Nephron progenitor cell (in vitro differentiated cells): Measurements from ENCODE around the gene DYNC2I2.

ENCODE experiments used
- DNase-seq: peaks from one replicate; pipeline ENCODE4 v3.0.0; 2021
- H3K27ac Mint-ChIP-seq: 2 replicates; pipeline ENCODE4 v1.8.0; 2021; ENCODE audit warnings: mild to moderate bottlenecking, moderate library complexity, mixed read lengths
- H3K27me3 Mint-ChIP-seq: 2 replicates; pipeline ENCODE4 v1.8.0; 2021; ENCODE audit warnings: mild to moderate bottlenecking, low read depth, mixed read lengths; ENCODE audit not compliant: poor library complexity
- H3K36me3 Mint-ChIP-seq: 2 replicates; pipeline ENCODE4 v1.8.0; 2021; ENCODE audit warnings: low read depth, mixed read lengths
- H3K4me1 Mint-ChIP-seq: 2 replicates; pipeline ENCODE4 v1.8.0; 2021; ENCODE audit warnings: mixed read lengths
- H3K4me3 Mint-ChIP-seq: 2 replicates; pipeline ENCODE4 v1.8.0; 2021; ENCODE audit warnings: mild to moderate bottlenecking, moderate library complexity, mixed read lengths
- H3K9me3 Mint-ChIP-seq: 2 replicates; pipeline ENCODE4 v1.8.0; 2021; ENCODE audit warnings: mild to moderate bottlenecking, moderate library complexity, mixed read lengths
- TF ChIP-seq, protein P1 (sequence below): fragments of 200-600 bp; sonication (generic); IDR thresholded peaks from 2 replicates; pipeline ENCODE4 v1.5.0; 2021; ENCODE audit warnings: antibody characterized with exemption

DYNC2I2 gene

GRCh38 chr9:128635266-128636023 lies 21.2 kb downstream of the DYNC2I2 start:
- H3K4me3 Mint-ChIP-seq = no peak overlapping the region
- DNase-seq = peak; percentile 68

DNA sequence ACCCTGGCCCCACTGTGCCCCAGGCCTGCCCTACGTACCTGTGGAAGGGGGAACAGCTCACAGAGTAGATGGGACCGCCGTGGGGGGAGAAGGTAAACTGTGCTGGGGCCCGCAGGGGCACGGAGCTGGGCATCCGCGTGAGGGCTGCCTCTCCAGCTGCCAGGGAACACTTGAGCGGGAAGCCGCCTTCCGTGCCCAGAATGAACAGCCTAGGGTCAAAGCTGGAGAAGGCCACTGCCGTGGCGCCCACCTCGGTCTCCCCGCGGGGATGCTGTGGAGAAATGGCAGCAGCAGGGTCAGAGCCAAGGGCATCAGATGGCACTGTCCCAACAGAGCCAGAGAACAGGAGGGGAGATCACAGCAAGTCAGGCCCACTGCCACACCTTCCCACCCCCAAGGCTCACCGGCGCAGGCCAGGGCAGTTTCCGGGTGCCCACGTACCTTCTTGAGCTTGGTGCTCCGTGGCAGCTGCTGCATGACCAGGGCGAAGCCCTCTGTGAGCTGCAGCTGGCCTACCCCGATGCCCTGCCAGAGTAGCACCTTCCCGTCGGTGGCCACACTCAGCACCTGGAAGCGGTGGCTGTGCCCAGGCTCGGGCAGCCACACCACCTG lies 21.9 kb downstream of the DYNC2I2 start:
- Mint-ChIP-seq H3K27ac (peak overlapping the region; percentile 72), H3K4me3 (no peak overlapping the region), H3K27me3 (no peaks in the 10 kb centered on the region), H3K4me1 (peaks cover 5% of the 10 kb centered on the region), H3K9me3 (no peaks in the 10 kb centered on the region), H3K36me3 (peaks cover 47% of the 10 kb centered on the region)
- TF ChIP-seq, protein P1, sequence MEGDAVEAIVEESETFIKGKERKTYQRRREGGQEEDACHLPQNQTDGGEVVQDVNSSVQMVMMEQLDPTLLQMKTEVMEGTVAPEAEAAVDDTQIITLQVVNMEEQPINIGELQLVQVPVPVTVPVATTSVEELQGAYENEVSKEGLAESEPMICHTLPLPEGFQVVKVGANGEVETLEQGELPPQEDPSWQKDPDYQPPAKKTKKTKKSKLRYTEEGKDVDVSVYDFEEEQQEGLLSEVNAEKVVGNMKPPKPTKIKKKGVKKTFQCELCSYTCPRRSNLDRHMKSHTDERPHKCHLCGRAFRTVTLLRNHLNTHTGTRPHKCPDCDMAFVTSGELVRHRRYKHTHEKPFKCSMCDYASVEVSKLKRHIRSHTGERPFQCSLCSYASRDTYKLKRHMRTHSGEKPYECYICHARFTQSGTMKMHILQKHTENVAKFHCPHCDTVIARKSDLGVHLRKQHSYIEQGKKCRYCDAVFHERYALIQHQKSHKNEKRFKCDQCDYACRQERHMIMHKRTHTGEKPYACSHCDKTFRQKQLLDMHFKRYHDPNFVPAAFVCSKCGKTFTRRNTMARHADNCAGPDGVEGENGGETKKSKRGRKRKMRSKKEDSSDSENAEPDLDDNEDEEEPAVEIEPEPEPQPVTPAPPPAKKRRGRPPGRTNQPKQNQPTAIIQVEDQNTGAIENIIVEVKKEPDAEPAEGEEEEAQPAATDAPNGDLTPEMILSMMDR = no peak
- DNase-seq = no peak

More at GRCh38 chr9:128635266-128636023, 21.2 kb downstream of the DYNC2I2 start:
- H3K27me3 Mint-ChIP-seq = no peaks in the 10 kb centered on the region
- H3K27ac Mint-ChIP-seq = peak overlapping the region; percentile 72
- TF ChIP-seq, protein P1 = peak; percentile 60
- no peaks in the 10 kb centered on the region for H3K9me3 Mint-ChIP-seq
- H3K4me1 Mint-ChIP-seq = peaks cover 5% of the 10 kb centered on the region
- H3K36me3 Mint-ChIP-seq = peaks cover 47% of the 10 kb centered on the region

DNA sequence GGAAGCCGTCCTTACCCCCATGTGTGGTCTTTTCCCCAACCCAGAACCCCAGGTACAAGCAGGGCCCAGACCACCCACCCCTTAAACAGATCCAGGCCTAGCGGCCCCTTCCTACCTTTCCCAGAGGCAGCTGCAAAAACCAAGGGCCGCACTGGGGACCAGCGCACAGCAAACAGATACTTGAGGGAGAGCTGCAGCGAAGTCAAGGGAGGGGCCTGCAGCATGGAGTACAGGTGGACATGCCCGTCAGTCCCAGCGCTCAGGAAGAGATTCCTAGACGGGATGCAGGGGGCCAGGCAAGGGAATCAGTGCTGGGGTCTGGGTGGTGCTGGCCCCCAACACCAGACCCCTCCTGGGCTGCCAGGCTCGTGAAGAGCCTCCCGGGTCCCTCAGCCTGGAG lies 22.5 kb downstream of the DYNC2I2 start:
- H3K27me3 Mint-ChIP-seq = no peaks in the 10 kb centered on the region
- H3K9me3 Mint-ChIP-seq = no peaks in the 10 kb centered on the region
- no peak overlapping the region for H3K4me3 Mint-ChIP-seq
- H3K27ac Mint-ChIP-seq = peak overlapping the region; percentile 66
- DNase-seq = no peak
- peaks cover 11% of the 10 kb centered on the region for H3K4me1 Mint-ChIP-seq
- TF ChIP-seq, protein P1 = no peak
- H3K36me3 Mint-ChIP-seq = peaks cover 48% of the 10 kb centered on the region

DNA sequence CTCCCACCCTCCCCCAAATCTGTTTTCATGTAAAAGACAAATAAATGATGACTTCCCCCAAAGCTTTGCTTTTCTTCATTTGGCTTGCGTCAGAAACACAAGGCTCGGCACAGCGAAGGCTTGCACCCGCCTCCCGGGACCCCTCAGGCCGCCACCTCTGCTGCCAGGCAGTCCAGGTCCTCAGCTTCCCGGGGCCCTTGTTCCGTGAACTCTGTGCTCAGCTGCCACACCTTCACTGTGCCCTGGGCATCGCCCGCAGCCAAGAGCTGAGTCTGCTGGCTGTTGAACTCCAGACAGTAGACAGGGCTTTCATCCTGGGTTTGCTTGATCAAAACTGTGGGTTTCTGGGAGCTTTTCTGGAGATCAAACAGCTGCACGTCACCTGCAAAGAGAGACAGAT lies 23.0 kb downstream of the DYNC2I2 start:
- Mint-ChIP-seq H3K4me1 (peaks cover 15% of the 10 kb centered on the region), H3K9me3 (no peaks in the 10 kb centered on the region), H3K4me3 (no peak overlapping the region), H3K27me3 (no peaks in the 10 kb centered on the region), H3K27ac (peak overlapping the region; percentile 66), H3K36me3 (peaks cover 48% of the 10 kb centered on the region)
- TF ChIP-seq, protein P1 = no peak
- no peak for DNase-seq

DNA sequence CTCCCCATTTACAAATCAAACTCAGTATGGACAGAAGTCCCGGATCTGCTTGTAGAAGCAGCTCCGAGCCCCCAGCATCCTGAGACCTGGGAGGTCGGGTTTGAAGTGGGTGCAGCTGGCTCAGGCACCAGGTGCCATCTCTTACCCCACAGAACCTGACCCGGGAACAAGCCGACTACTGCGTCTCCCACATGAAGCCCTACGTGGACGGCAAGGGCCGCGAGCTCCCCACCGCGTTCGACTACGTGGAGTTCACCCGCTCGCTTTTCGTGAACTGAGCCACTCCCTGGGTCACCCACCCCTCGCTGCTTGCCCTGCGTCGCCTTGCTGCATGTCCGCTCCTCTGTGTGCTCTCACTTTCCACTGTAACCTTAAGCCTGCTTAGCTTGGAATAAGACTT lies 23.6 kb downstream of the DYNC2I2 start:
- Mint-ChIP-seq H3K27ac (peak overlapping the region; percentile 85), H3K4me3 (no peak overlapping the region), H3K36me3 (peaks cover 46% of the 10 kb centered on the region), H3K27me3 (no peaks in the 10 kb centered on the region), H3K9me3 (no peaks in the 10 kb centered on the region), H3K4me1 (peaks cover 15% of the 10 kb centered on the region)
- TF ChIP-seq, protein P1 = no peak
- DNase-seq = no peak
